GM19023 (cell line): Measurements from ENCODE around the gene COL4A4.

Experiments used
- ATAC-seq: cut with Tn5 transposase; IDR thresholded peaks from one replicate; pipeline ENCODE4 v1.9.1; 2021; ENCODE audit warnings: mild to moderate bottlenecking, moderate library complexity; ENCODE audit not compliant: unreplicated experiment

COL4A4 gene

DNA sequence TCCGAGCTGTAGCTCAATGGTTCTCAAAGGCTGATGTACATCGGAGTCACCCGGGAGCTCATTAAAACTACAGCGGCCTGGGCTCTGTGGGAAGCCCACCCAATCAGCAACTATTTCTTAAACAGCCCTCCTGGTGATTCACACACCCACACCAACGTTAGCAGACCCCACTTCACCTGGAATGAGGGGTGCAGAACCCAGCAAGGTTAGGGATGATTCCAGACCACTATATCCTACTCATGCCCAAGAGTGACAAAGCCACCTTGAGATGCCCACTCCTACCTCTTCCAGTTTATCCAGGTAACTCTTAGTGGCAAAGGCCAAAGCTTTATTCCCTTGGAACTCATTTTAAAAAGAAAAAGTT is 178.4 kb downstream of the COL4A4 start:
- ATAC-seq = no peak

DNA sequence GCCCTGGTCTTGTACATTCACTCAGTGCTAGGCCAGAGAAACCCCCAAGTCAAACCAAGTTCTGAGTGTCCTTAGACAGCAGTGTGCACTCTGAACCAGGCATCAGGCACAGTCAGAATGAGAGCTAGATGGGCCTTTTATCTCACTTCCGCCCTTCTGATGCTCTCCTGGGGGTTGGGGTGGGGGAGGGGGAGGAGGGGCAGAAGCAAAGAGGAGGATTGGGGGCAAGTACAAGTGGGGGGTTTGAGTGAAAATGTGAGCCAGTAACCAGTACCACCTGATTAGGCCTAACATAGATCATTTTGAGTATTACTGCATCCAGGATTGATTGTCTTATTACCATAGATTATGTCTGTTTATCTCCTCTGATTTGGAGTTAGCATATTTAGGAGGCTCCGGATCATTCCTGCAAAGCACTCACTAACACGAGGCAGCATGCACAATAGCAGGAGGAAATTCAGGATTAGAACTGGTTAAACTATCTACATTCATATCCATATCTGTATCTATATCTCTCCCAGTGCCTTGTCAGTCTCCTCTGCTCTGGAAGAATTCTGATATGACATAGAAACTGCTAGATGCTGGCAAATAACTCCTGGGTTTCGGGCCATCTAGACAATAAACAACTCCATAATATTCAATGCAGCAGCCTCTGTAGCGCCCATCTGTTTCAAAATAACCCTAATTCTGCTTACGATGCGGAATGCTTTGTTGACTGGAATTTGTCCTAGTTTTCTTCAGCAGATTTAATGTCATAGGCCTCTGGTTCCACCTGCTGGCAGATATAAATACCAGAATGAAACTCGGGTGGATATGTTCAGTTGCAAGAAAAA is 179.0 kb downstream of the COL4A4 start:
- ATAC-seq = peak; percentile 98

DNA sequence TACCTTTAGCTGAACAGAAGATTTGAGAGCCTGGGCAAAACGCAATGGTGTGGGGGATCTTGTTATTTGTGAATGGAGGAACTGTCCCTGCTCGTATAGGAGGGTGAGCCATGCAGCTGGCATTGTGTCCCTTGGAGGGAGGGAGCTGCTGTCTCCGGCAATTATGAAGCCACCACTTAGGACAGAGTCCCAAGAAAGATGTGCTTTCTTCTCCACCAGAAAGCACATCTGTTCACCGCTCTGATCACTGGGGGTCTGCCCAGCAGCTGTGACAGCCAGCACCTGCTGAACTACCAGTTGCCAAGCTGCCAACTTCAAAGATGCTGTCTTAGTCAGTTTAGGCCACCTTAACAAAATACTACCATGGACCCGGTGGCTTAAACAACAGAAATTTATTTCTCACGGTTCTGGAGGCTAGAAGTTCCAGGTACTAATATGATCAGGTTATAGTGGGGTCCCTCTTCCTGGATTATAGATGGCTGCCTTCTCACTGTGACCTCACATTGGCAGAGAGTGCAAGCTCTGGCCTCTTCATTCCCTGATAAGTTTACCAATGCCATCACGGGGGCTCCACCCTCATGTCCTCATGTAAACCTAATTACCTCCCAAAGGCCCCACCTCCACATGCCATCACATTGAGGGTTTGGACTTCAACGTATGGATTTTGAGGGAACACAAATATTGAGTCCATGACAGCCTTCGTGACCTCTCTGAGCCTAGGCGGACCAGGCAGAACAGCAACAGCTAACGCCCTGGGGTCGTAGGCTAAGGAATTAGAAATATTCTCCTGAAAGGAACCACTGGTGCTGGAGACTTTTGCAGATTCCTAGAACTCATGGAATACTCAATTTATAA is 179.9 kb downstream of the COL4A4 start:
- no peak for ATAC-seq

DNA sequence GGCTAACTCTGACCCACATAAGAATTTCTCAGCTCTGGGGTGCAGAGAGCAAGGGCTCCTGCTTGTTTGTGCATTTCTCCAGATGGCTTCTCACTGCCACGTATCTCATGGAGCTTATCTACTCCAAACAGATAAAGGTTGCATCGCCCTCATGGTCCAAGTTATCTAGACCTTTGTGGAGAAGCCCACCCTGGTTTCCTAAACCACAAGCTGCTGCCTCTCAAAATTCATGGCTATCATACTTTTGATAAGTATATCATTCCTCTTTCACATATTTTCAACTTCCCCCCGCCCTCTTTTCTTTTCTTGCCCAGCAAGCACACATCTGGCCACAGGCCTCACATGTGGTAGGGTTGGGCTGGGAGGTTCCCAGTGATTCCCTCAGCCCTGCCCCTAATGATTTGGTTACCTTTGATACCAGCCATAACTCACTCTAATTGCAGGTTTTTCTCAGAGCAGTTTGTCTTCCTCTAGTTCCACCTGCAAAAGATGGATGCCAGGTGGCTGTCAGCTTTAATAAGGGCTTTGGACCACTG is 182.1 kb downstream of the COL4A4 start:
- no peak for ATAC-seq

DNA sequence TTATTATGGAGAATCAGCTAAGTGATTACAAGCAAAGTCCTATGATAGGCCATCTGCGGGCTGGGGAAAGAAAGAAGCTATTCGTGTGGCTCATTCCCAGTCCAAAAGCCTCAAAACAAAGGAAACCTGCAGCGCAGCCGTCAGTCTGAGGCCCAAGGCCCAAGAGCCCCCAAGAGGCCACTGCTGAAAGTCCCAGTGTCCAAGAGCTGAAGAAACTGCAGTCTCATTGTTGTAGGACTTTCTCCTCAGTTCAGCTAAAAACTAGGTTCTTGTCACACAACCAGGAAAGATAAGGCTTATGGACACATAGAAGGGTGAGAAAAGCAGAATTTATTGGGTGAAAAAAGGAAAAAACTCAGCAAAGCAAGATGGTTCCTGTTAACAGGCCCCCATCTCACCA is 185.0 kb downstream of the COL4A4 start:
- ATAC-seq = no peak

DNA sequence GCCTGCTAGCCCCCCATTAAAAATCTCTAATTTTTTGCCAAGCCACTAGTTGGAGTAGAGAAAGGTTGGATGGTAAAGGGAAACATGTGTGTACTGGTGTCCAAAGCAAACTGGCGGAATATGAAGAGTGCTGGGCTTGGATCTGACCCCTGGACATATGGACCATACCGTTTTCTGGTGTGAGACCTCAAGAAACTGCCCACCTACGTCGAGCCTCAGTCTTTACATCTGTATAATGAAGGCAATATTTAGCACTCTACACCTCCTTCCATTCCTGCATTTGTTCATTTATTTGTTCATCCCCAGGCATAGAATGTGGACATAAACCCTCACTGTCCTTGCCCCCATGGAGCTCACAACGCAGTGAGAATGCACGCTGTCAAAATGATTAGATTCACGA is 185.7 kb downstream of the COL4A4 start:
- ATAC-seq = no peak

DNA sequence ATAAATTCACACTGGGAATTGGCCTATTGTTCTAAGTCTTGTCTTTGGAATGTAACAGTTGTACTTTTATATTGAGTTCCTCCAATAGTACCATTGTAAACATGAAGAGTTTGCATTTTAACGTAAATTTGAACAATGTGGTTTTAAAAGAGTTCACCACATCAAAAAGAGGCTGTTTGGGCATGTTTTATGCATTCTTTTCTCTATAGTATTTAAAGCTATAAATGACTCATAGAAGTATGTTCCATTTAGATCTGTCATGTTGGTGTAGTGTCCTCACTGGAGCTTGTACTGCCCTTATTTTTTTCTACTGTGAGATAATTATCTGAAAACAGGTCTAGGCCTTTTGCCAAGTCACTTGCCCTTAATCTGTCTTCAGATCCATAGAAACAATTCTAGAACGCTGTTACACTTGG is 186.2 kb downstream of the COL4A4 start:
- ATAC-seq = no peak

GRCh38 chr2:226973816-226974215 is 190.2 kb downstream of the COL4A4 start:
- no peak for ATAC-seq

- no peak for ATAC-seq
Measured at GRCh38 chr2:226971770-226972169, 192.2 kb downstream of the COL4A4 start.

DNA sequence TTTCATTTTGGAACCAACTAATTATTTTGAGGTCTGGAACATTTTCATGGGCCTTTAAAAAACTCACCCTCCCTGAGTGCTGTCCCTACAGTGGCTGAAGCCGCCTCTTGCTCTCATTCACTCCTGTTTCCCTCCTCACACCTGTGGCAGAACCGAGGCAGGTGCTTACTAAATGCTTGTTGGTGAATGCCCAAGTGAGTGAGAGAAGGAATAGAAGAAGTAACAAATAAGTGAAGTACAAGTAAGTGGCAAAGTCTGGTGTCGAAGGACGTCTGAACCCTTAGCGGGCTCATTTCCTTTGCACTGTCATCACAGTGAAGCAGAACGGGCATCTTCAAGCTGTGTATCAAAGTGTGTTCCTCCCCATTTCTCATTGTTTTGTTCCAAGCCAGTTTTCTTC is 192.9 kb downstream of the COL4A4 start:
- peak; percentile 38 for ATAC-seq

DNA sequence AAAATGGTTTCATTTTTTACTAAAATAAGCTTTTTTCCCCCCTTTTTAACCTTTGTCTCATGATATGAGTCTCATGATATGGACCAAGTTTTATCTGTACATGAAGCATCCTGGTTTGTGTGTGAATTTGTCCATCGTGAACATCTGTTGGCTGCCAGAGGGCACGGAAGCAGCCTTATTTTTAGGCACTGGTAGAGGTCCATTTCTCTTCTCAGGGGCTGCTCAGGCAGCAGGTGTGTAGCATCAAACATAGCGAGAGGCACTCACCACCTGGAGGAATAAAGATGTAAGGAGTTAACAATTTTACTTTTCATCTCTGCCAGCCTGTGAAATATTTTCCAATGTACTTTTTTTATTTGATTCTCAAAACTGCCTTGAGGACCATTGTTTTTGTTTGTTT is 193.6 kb downstream of the COL4A4 start:
- peak; percentile 64 for ATAC-seq

GRCh38 chr2:226969417-226970080 is 194.5 kb downstream of the COL4A4 start:
- ATAC-seq = no peak

- ATAC-seq = no peak
Measured at GRCh38 chr2:226965376-226965775, 198.6 kb downstream of the COL4A4 start.

DNA sequence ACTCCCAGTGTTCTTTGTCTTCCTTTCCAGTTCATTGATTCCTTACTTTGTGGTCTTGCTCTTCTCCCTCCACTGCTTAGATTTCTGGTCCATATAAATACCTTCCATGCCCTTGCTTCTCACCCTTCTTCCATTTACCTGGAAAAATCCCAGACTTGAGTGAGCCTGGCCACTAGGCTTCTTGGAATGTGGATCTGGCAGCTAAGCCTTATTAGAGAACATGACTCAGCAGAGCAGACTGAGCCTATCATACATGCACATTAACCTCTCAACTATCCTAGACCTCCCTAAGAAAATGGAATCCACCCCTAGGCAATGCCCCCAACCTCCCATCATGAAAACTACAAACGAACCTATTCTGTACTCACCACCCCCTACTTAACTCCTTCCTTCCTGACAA is 200.5 kb downstream of the COL4A4 start:
- ATAC-seq = no peak

- ATAC-seq = no peak
Measured at GRCh38 chr2:226962176-226962773, 201.7 kb downstream of the COL4A4 start.

DNA sequence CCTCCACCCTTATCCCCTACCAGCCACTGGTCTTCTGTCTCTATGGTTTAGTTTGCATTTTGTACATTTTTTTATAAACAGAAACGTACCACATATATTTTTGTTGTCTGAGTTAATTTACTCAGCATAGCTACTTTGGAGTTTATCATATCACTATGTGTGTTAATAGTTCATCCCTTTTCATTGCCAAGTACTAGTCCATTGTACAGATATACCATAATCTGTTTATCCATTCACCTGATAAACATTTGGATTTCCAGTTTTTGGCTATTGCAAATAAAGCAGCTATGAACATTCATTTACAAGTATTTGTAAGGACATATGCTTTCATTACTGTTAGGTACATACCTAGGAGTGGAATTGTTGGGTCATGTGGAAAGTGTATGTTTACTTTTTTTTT is 204.6 kb downstream of the COL4A4 start:
- no peak for ATAC-seq

GRCh38 chr2:226956659-226957058 is 207.3 kb downstream of the COL4A4 start:
- no peak for ATAC-seq

DNA sequence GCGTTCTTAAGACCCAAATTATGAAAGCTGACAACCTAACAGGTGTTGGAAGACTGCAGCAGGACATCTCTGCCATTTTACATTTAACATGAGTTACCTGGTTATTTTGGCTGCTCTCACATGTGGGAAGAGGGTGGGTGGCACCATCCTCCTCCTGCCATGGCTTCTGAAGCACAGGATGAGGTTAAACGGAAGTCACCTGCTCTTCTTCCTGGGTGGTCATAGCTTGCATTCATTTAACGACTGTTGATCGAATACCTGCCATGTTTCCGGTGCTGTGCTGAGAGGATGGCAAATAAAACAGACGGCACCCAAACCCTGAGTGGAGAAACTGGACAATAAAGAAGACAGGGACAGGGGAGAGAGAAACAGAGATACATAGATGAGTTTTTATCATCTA is 210.2 kb downstream of the COL4A4 start:
- ATAC-seq = no peak

GRCh38 chr2:226953206-226953605 is 210.8 kb downstream of the COL4A4 start:
- ATAC-seq = no peak
